Body of pancreas (tissue), 4 donors: ENCODE data around the gene MRPL10.

Source experiments
- CTCF ChIP-seq, 7 experiments: fragments of 450-650 bp in 4 of 7; fragments of 200-600 bp in 3 of 7; sonication (generic) in 3 of 7; IDR thresholded peaks; one replicate each; pipeline ENCODE4 v1.5.1; 2016 to 2019; ENCODE audit warnings: antibody characterized with exemption in 7 of 7
- POLR2A ChIP-seq, 3 donors: fragments of 450-650 bp; IDR thresholded peaks; one replicate each; pipeline ENCODE4 v1.6.1; 2016; ENCODE audit warnings: antibody characterized with exemption in 3 of 3, mild to moderate bottlenecking in 2 of 3

GRCh38 chr17:47804461-47804860, 26.9 kb downstream of the MRPL10 start:
- TF ChIP-seq CTCF (IDR thresholded peaks at IDR 0.05) (no peak), POLR2A (IDR thresholded peaks at IDR 0.05) (no peak)
